SU-DHL-6 (cell line): ENCODE results near the gene ZNF607.
"Not testable (repeated sequence)": the region's sequence is repeated elsewhere in the genome, so short reads cannot be mapped to it uniquely, and the experiment has no call there.

Source experiments
- H2AFZ ChIP-seq: fragments of 200-600 bp; sonication (generic); 2 replicates; pipeline ENCODE4 v1.6.1; 2014; ENCODE audit warnings: low read depth, mild to moderate bottlenecking, moderate library complexity, mixed read lengths, antibody characterized with exemption, low read length; ENCODE audit not compliant: severe bottlenecking
- H3F3A ChIP-seq: fragments of 200-600 bp; shearing (Covaris generic); 2 replicates; pipeline ENCODE4 v1.6.0; 2016; ENCODE audit warnings: antibody characterized with exemption, mild to moderate bottlenecking; ENCODE audit not compliant: insufficient read depth
- H3K27ac ChIP-seq: fragments of 200-600 bp; sonication (generic); 2 replicates; pipeline ENCODE4 v1.5.1; 2016; ENCODE audit warnings: low read depth, mild to moderate bottlenecking, low read length, moderate library complexity, mixed read lengths
- H3K27me3 ChIP-seq: fragments of 200-600 bp; sonication (generic), shearing (Covaris generic); 2 replicates; pipeline ENCODE4 v1.6.0; 2014; ENCODE audit warnings: mild to moderate bottlenecking, low read length
- H3K36me3 ChIP-seq: fragments of 200-600 bp; sonication (generic); 2 replicates; pipeline ENCODE4 v1.6.1; 2014; ENCODE audit warnings: mild to moderate bottlenecking, low read length, mixed read lengths
- H3K4me2 ChIP-seq: fragments of 300-600, 200-600 bp; shearing (Covaris generic), sonication (generic); 2 replicates; pipeline ENCODE4 v1.6.0; 2014; ENCODE audit warnings: low read length, low read depth, mild to moderate bottlenecking; ENCODE audit not compliant: poor library complexity, severe bottlenecking
- H3K4me3 ChIP-seq: fragments of 200-600 bp; sonication (generic); 2 replicates; pipeline ENCODE4 v1.5.1; 2014; ENCODE audit warnings: antibody characterized with exemption, low read length, mild to moderate bottlenecking, mixed read lengths; ENCODE audit not compliant: insufficient read depth, poor library complexity, severe bottlenecking
- H3K79me2 ChIP-seq: fragments of 200-600 bp; sonication (generic); 2 replicates; pipeline ENCODE4 v1.6.1; 2014; ENCODE audit warnings: mild to moderate bottlenecking, low read length, moderate library complexity; ENCODE audit not compliant: insufficient read depth
- H3K9ac ChIP-seq: fragments of 200-600 bp; sonication (generic); 2 replicates; pipeline ENCODE4 v1.7.0; 2014; ENCODE audit warnings: mild to moderate bottlenecking, low read length
- H3K9me2 ChIP-seq: fragments of 200-600 bp; sonication (generic); replicated peaks from 2 replicates; pipeline ENCODE4 v1.6.1; 2014; ENCODE audit warnings: low read length; ENCODE audit not compliant: insufficient read depth
- H3K9me3 ChIP-seq: fragments of 200-600 bp; sonication (generic); 2 replicates; pipeline ENCODE4 v1.6.1; 2014; ENCODE audit warnings: low read length, mixed read lengths; ENCODE audit not compliant: insufficient read depth
- H4K20me1 ChIP-seq: fragments of 200-600 bp; sonication (generic); 2 replicates; pipeline ENCODE4 v1.6.1; 2014; ENCODE audit warnings: low read depth, mild to moderate bottlenecking, antibody characterized with exemption, low read length, moderate library complexity, mixed read lengths
- EZH2phosphoT487 ChIP-seq: fragments of 200-600 bp; sonication (generic), shearing (Covaris generic); conservative IDR thresholded peaks from 2 replicates; pipeline ENCODE4 v1.6.1; 2018; ENCODE audit warnings: mild to moderate bottlenecking, antibody characterized with exemption, low read length, moderate library complexity, mixed read lengths
- TF ChIP-seq, protein P1 (sequence below): fragments of 200-600 bp; sonication (generic); IDR thresholded peaks from one replicate; pipeline ENCODE4 v1.5.1; 2017; ENCODE audit warnings: antibody characterized with exemption, mild to moderate bottlenecking, low read length, moderate library complexity; ENCODE audit not compliant: insufficient read depth, poor library complexity, severe bottlenecking

The ZNF607 gene

DNA sequence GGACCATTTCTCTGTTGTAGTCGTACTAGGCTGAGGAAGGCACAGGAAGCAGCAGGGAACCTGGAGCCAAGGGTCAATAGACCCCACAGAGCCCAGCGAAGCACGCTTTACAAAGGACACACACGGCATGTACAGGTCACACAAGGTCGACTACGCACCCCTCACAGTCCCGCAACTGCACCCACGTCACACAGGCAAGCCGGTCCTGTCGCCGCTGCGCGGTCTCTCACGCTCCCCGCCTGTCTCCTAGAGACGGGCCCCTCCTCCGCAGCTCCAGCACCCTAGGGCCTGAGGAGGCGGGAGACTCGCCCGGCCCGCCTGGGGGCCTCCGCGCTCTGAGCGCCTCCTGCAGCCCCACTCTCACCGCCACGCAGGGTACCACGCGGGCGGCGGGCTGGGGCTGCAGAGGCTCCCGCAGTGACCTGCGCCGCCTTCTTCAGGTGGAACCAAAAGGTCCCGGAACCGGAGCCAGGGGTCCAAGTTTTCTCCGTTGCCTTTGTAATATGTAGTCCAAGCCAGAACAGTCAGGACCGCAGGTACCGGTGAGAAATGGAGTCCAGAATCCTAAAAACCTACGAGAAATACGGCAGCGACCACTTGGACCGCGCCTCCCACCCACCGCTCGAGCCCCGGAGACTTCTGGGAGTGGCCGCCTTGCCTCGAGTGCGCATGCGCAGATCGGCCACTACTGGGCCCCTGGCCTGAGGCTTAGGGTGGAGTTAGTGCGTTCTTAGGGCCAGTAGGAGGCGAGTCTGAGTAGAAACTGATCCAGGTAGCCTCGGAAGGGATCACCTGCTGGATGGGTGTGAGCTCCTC lies at the start of gene ZNF607:
Gene ZNF607, minus strand, starts transcription at position 651 of the 816 bp plus-strand sequence. CDS start 8,143 bp downstream, outside the sequence.
- Histone ChIP-seq H4K20me1 (no peaks in the 10 kb centered on the region), H3K36me3 (peaks cover 3% of the 10 kb centered on the region; the same call in 1 of the 2 replicates), H3K4me2 (peak within 1 kb of the TSS; percentile 73), H3F3A (no peaks in the 10 kb centered on the region), H3K27me3 (no peaks in the 10 kb centered on the region), H3K79me2 (peaks cover 38% of the 10 kb centered on the region), H3K4me3 (peak within 1 kb of the TSS; percentile 80), H2AFZ (peak within 1 kb of the TSS; percentile 91), H3K27ac (peak within 1 kb of the TSS; percentile 48), H3K9me2 (no peaks in the 10 kb centered on the region), H3K9me3 (no peaks in the 10 kb centered on the region), H3K9ac (peak within 1 kb of the TSS; percentile 78)
- TF ChIP-seq EZH2phosphoT487: no peak
- TF ChIP-seq, protein P1, sequence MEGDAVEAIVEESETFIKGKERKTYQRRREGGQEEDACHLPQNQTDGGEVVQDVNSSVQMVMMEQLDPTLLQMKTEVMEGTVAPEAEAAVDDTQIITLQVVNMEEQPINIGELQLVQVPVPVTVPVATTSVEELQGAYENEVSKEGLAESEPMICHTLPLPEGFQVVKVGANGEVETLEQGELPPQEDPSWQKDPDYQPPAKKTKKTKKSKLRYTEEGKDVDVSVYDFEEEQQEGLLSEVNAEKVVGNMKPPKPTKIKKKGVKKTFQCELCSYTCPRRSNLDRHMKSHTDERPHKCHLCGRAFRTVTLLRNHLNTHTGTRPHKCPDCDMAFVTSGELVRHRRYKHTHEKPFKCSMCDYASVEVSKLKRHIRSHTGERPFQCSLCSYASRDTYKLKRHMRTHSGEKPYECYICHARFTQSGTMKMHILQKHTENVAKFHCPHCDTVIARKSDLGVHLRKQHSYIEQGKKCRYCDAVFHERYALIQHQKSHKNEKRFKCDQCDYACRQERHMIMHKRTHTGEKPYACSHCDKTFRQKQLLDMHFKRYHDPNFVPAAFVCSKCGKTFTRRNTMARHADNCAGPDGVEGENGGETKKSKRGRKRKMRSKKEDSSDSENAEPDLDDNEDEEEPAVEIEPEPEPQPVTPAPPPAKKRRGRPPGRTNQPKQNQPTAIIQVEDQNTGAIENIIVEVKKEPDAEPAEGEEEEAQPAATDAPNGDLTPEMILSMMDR: peak; percentile 60

DNA sequence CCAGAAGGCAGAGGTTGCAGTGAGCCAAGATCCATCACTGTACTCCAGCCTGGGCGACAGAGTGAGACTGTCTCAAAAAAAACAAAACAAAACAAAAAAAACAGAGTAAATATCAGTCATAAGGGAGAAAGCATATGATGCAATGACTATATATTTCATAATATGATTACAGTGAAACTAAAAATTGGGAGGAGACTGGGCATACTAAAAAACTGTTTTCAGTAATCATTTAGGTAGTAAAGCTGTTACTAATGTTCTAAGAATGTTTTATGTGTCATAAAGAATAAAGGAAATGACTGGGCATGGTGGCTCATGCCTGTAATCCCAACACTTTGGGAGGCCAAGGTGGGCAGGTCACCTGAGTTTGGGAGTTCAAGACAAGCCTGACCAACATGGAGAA lies 43.9 kb upstream of the ZNF607 start:
- Histone ChIP-seq H3K9me2 (no peaks in the 10 kb centered on the region), H3K79me2 (no peaks in the 10 kb centered on the region), H3K36me3 (no peaks in the 10 kb centered on the region), H4K20me1 (no peaks in the 10 kb centered on the region), H3K27ac (no peak overlapping the region), H3K4me2 (no peak overlapping the region), H3K9me3 (no peaks in the 10 kb centered on the region), H3K27me3 (no peaks in the 10 kb centered on the region), H2AFZ (no peak overlapping the region), H3F3A (no peaks in the 10 kb centered on the region), H3K9ac (no peak overlapping the region), H3K4me3 (no peak overlapping the region)
- TF ChIP-seq, protein P1: no peak
- TF ChIP-seq EZH2phosphoT487: no peak

DNA sequence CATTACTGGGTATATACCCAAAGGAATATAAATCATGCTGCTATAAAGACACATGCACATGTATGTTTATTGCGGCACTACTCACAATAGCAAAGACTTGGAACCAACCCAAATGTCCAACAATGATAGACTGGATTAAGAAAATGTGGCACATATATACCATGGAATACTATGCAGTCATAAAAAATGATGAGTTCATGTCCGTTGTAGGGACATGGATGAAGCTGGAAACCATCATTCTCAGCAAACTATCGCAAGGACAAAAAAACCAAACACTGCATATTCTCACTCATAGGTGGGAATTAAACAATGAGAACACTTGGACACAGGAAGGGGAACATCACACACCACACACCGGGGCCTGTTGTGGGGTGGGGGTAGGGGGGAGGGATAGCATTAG lies 38.1 kb upstream of the ZNF607 start:
- H3K79me2 ChIP-seq, H3K27me3 ChIP-seq, H3K27ac ChIP-seq, H4K20me1 ChIP-seq, H3K4me2 ChIP-seq, H2AFZ ChIP-seq, H3K9me3 ChIP-seq, H3F3A ChIP-seq, H3K9me2 ChIP-seq, H3K4me3 ChIP-seq, H3K9ac ChIP-seq, H3K36me3 ChIP-seq: not testable (repeated sequence)

DNA sequence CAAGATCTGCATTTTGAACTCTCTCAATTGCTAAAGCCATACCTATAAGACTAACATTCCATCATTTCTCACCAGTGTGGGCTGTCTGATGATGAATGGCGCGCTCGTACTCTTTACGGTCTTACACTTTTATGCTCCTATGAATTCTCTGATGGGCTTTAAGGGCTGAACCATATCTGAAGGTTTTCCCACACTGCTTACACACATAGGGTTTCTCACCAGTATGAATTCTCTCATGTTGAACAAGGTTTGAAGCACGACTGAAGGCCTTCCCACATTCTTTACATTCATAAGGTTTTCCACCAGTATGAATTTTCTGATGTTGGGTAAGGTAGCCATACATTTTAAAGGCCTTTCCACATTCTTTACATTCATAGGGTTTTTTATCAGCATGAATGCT lies 18.8 kb upstream of the ZNF607 start:
- Histone ChIP-seq H3K9me3 (peaks cover 33% of the 10 kb centered on the region; the same call in 1 of the 2 replicates), H3K36me3 (peaks cover 28% of the 10 kb centered on the region), H3K9me2 (no peaks in the 10 kb centered on the region), H4K20me1 (no peaks in the 10 kb centered on the region), H3F3A (no peaks in the 10 kb centered on the region), H3K9ac (no peak overlapping the region), H2AFZ (no peak overlapping the region), H3K79me2 (no peaks in the 10 kb centered on the region), H3K27ac (no peak overlapping the region), H3K4me3 (no peak overlapping the region), H3K4me2 (no peak overlapping the region), H3K27me3 (no peaks in the 10 kb centered on the region)
- TF ChIP-seq EZH2phosphoT487: no peak
- TF ChIP-seq, protein P1: no peak
